Renal cortical epithelial cell (primary cell): ENCODE measurements around the gene FCMR. TPM values are rescaled to one million over a fixed set of nuclear protein-coding genes. Genes with fewer than 3 reads are reported as not detected.
"Not testable (repeated sequence)": the region's sequence is repeated elsewhere in the genome, so short reads cannot be mapped to it uniquely, and the experiment has no call there.

ENCODE experiments used
- DNase-seq: peaks from one replicate; pipeline ENCODE4 v3.0.0-alpha.2; 2011; ENCODE audit warnings: low read depth
- total RNA-seq: library from RNA; depleted of rRNA; stranded (reverse); fragments of >200 nt; gene quantifications from 2 replicates; pipeline ENCODE4 v1.2.3, GENCODE V29; 2014

Gene FCMR
- total RNA-seq, 1 donor from 2014 or later, result 0.05 TPM

DNA sequence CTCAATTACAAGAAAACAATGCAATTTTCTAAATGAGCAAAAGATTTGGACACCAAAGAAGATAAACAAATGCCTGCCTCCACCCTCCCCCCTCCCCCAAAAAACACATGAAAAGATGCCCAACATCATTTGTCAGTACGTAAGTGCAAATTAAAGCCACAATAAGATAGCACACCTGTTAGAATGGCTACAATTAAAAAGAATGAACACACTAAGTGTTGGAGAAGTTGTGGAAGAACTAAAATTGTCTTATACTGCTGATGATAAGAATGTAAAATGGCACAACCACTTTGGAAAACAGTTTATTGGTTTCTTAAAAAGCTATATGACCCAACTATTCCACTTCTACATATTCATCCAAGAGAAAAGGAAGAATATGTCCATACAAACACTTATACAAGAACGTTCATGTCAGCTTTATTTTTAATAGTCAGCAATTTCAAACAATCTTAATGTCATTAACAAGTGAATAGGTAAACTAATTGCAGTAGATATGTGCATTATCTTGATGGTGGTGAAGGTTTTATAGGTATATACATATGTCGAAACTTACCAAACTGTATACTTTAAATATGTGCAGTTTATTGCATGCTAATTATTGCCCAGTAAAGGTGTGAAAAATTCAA is 45.9 kb downstream of the FCMR start:
- no peak for DNase-seq

DNA sequence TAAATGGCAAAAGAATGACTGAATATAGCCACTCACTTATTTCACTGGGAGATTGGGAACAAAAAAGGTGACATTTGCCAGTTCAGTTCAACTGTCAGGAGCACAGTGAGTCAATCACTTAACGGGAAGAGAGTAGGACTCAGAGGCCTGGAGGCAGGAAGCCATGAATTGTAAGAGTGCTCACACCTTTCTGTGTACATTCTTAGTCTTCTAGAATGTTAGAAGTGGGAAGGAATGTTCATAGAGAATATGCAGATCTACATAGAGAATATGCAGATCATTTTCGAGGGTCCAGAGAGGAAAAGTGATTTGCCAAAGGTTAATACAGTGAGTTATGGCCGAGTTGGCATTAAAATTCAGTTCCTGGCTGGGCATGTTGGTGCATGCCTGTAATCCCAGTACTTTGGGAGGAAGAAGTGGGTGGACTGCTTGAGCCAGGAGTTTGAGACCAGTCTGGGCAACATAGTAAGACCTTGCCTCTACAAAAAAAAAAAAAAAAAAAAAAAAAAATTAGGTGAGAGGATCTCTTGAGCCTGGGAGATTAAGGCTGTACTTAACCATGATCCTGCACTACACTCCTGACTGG is 48.0 kb downstream of the FCMR start:
- peak; percentile 34 for DNase-seq

GRCh38 chr1:206872139-206872538 is 49.6 kb downstream of the FCMR start:
- no peak for DNase-seq

- DNase-seq, result no peak
These were observed 53.5 kb downstream of the FCMR start for GRCh38 chr1:206868264-206868663.

GRCh38 chr1:206867716-206868115 is 54.0 kb downstream of the FCMR start:
- no peak for DNase-seq

DNA sequence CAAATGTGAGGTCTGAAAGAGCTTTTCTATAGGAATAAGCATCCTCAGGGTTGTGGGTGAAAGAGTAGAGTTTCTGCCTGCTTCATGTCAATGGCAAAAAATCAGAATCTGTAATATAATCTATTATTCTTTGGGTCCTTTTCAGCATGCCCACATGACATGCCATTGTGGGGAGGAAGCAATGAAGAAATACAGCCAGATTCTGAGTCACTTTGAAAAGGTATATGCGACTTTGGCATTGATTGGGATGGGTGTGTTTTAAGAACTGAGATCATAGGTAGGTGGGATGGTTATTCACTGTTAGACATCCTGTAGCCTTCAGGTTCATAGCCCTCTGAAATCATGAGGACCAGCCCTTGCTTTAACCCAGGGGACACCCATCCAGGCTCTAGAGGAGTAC is 54.5 kb downstream of the FCMR start:
- no peak for DNase-seq

- no peak for DNase-seq
These were observed 55.7 kb downstream of the FCMR start for GRCh38 chr1:206866062-206866461.

DNA sequence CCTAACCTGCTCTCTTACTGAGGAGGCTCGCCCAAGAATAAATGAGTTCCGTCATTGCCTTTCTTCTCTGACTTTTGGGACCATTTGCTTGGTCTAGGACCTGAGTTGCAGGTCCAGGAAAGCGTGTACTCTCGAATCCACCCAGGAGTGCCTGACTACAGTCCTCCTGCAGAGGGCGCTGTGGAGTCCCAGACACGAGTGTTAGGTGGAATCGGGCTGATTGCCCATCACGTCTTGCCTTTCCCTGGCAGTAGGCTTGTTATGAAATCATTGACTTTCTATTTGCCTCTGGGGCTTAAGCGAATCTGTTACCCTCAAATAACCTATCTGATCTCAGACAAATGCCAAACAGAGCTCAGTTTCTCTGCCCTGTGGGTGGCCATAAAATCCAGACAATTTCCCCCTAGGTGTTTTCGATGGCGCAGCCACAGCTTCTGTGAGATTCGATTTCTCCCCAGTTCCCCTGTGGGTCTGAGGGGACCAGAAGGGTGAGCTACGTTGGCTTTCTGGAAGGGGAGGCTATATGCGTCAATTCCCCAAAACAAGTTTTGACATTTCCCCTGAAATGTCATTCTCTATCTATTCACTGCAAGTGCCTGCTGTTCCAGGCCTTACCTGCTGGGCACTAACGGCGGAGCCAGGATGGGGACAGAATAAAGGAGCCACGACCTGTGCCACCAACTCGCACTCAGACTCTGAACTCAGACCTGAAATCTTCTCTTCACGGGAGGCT is 56.6 kb downstream of the FCMR start, which contains the start of gene IL20:
Gene IL20 (plus strand): TSS at position 685 of the 733 bp plus-strand sequence. CDS start 230 bp downstream, outside the sequence.
- peak; percentile 76 for DNase-seq

DNA sequence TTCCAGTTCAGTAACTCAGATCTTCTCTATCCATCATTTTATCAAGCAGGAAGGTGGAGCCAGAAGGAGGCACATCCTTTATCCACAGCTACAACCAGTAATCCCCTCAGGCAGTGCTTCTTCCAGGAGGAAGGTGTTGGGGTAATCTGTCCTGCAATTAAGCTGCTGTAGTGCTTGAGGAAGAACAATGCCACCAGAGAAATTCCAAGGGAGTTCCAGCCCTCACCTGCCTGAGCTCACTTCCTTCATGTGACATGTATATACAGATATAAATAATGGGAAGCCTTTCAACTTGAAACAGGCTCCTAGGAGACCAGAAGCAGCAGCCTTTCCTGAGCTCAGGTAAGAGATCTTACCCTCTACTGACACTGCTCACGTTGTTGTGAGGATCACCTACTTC is 58.5 kb downstream of the FCMR start:
- DNase-seq, result no peak

DNA sequence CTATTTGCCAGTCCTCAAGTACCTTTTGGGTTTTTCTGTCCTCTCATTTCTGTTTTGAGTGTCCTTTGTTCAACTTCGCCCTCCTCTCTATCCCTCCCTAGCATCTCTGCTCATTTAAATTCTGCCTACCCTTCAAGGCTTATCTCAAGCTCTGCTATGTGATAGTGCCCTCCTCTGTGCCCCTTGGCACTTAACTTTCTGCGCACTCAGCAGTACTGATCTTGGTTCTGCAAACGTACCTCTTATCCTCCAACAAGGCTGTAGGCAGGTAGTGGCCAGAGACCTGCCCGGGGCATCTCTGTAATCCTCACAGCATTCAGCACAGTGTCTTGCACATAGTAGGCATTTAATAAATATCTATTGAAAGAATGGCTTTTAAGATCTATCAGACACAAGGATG is 61.6 kb downstream of the FCMR start:
- DNase-seq, result no peak

DNA sequence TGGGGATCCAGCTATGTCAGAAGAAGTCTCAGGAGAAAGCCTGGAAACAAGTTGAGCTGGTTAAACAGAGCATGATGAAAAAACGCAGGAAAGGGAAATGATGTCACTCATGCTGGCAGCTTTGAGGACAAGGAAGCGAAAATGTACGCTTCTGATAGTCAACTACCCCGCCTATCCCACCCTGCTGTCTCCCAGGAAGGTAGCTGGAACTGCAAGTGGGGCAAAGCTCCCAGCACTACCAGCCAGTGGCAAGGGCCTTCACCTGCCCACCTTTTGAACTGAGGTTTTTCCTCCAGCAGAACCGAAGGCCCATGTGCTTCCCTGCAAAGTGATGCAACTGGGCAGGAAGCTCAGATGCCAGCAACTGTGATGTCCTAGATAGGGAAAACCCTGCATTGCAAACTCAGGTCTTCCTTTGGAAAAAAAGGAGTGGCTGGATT is 62.6 kb downstream of the FCMR start:
- no peak for DNase-seq

DNA sequence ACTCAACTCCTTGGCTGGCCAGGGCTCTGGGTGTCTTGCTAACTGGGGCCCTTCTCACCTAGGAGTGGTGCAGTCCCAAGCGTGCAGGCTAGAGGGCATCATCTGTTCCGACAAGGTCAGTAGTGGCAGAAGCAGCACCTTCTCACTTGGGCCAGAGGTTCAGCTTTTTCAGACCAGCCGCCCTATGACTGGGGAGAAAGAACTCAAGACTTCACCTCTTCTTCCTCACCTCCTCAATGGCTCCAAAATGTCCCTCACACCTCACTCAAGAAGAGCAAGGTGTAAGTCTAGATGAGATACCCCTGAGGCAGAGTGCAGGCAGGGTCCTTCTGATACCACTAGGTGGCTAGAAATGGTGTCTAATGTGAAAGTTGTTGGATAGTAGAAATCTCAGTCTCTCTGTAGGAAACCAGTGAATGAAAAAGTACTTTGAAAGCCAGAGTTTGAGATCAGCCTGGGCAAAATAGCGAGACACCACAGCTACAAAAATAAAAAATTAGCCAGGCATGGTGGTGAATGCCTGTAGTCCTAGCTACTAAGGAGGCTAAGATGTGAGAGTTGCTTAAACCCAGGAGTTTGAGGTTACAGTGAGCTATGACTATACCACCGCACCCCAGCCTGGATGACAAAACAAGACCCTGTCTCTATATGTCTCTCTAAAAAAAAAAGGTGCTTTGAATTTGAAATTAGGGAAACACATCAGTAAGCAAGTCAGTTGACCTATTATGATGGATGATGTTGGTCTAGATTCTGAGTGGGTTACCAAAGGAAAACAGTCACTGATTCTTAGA is 64.9 kb downstream of the FCMR start:
- DNase-seq, result no peak

DNA sequence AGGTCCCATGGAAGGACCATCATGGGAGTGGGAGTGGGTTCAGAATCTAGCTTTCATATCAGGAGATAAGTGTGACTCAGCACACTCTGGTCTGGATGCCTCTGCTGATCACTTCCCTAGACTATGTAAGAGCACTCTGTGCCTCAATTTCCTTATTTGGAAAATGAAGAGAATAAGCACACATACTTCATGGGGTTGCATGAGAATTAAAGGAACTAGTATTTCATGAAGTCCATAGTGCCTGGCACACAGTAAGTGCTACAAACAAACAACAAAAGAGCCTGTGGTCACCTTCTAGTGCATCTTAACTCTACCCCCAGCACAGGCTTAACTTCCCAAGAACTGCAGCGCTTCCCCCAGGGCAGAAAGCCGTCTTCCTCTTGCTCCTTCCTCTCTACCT is 65.9 kb downstream of the FCMR start:
- DNase-seq, result no peak

DNA sequence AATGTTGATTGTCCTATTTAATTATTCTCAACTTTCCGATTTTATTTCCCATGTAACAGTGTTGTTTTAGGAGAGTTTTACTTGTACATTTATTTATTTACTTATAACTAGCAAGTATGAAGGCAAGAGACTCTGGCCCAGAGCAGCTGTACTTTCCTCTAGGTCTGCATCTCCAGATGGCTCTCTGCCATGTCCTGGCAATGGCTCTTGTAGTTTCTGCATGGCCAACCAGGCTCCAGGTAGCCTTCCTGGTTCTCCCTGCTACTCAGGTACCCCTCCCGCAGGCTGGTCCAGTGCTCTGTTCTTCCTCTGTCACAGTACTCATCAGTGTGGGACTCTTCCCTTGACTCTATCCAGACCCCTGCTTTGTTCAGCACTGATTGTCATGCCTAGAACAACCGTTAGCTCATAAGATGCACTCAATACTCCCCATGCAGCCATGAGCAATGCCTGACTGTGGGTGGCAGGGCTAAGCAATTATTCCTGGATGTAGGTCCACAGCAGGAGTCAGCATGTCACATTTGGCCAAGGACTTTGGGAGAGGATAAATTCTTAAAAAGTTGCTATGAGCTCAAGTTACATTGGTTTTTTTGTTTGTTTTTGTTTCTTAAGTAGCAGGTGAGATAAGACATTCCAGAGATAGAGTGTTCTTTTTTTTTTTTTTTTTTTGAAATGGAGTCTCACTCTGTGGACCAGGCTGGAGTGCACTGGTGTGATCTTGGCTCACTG is 67.2 kb downstream of the FCMR start:
- no peak for DNase-seq

DNA sequence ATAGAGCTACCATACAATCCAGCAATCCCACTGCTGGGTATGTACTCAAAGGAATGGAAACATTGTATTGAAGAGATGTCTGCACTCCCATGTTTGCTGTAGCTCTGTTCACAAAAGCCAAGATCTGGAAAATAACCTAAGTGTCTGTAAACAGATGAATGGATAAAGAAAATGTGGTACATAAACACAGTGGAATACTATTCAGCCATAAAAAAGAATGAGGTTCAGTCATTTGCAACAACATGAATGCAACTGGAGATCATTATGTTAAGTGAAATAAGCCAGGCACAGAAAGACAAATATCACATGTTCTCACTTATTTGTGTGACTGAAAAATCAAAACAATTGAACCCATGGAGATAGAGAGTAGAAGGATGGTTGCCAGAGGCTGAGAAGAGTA is 68.0 kb downstream of the FCMR start:
- not testable (repeated sequence) for DNase-seq

Other genes with a start within 250 kb of the FCMR start
- gene MAPKAPK2, start 237.0 kb downstream of the FCMR start, total RNA-seq, result 35.3 and 85.1 TPM in 2 replicates
- not detected in 2 replicates for gene IL19, start 151.2 kb downstream of the FCMR start, total RNA-seq
- gene IL10, start 149.4 kb downstream of the FCMR start, total RNA-seq, result not detected in 2 replicates
- gene IL20, start 56.3 kb downstream of the FCMR start, total RNA-seq, result not detected in 2 replicates
- gene IL24, start 24.5 kb downstream of the FCMR start, total RNA-seq, result not detected in 2 replicates
- 3.8 and 15.7 TPM in 2 replicates for gene PIGR, start 24.5 kb upstream of the FCMR start, total RNA-seq
- 0.69 and 3.6 TPM in 2 replicates for gene FCAMR, start 48.5 kb upstream of the FCMR start, total RNA-seq
- 16.3 and 17.9 TPM in 2 replicates for gene C1orf116, start 110.8 kb upstream of the FCMR start, total RNA-seq
- gene YOD1, start 129.3 kb upstream of the FCMR start, total RNA-seq, result 15.1 and 15.5 TPM in 2 replicates
- 10.7 and 15.8 TPM in 2 replicates for gene PFKFB2, start 131.3 kb upstream of the FCMR start, total RNA-seq
- gene C4BPB, start 166.9 kb upstream of the FCMR start, total RNA-seq, result not detected in 2 replicates
- gene C4BPA, start 182.3 kb upstream of the FCMR start, total RNA-seq, result 0.05 TPM in 1 of 2 replicates, not detected in the other